SK-N-SH treated with all-trans-retinoic acid at 6 μM for 48 hours (cell line): ENCODE data around the gene SFMBT2.

Experiments
- ARNTL ChIP-seq: fragments of 450-650 bp; formaldehyde crosslinking; IDR thresholded peaks from 2 replicates; pipeline ENCODE4 v1.5.0; 2020; ENCODE audit warnings: low read depth, mild to moderate bottlenecking, moderate library complexity, borderline replicate concordance
- CSRNP3 ChIP-seq: fragments of 250-450 bp; sonication (Bioruptor Pico); IDR thresholded peaks from 2 replicates; pipeline ENCODE4 v1.5.1; 2021; ENCODE audit warnings: mild to moderate bottlenecking, moderate library complexity
- ESRRG ChIP-seq: fragments of 250-450 bp; sonication (Bioruptor Pico); IDR thresholded peaks from 2 replicates; pipeline ENCODE4 v1.6.1; 2021; ENCODE audit warnings: mild to moderate bottlenecking
- OSR1 ChIP-seq: fragments of 250-450 bp; sonication (Bioruptor Pico); IDR thresholded peaks from 2 replicates; pipeline ENCODE4 v1.8.0; 2022; ENCODE audit warnings: moderate library complexity, mild to moderate bottlenecking, inconsistent platforms
- PATZ1 ChIP-seq: fragments of 250-450 bp; sonication (Bioruptor Pico); IDR thresholded peaks from 2 replicates; pipeline ENCODE4 v1.8.0; 2020; ENCODE audit warnings: mild to moderate bottlenecking, moderate library complexity, borderline replicate concordance
- RARB ChIP-seq: fragments of 250-450 bp; sonication (Bioruptor Pico); IDR thresholded peaks from 2 replicates; pipeline ENCODE4 v1.8.0; 2021; ENCODE audit warnings: mild to moderate bottlenecking, moderate library complexity
- SNAI2 ChIP-seq: fragments of 250-450 bp; sonication (Bioruptor Pico); IDR thresholded peaks from 2 replicates; pipeline ENCODE4 v1.5.0; 2020; ENCODE audit warnings: mild to moderate bottlenecking, moderate library complexity
- TOX ChIP-seq: fragments of 250-450 bp; sonication (Bioruptor Pico); IDR thresholded peaks from 2 replicates; pipeline ENCODE4 v1.8.0; 2021; ENCODE audit warnings: mild to moderate bottlenecking, moderate library complexity, borderline replicate concordance
- ZFP3 ChIP-seq: fragments of 250-450 bp; sonication (Bioruptor Pico); IDR thresholded peaks from 2 replicates; pipeline ENCODE4 v1.5.0; 2020; ENCODE audit warnings: mild to moderate bottlenecking, moderate library complexity
- ZNF565 ChIP-seq: fragments of 450-650 bp; formaldehyde crosslinking; conservative IDR thresholded peaks from 2 replicates; pipeline ENCODE4 v1.5.0; 2020; ENCODE audit warnings: low read depth, mild to moderate bottlenecking, moderate library complexity
- ZNF70 ChIP-seq: fragments of 450-650 bp; formaldehyde crosslinking; IDR thresholded peaks from 2 replicates; pipeline ENCODE4 v1.5.0; 2020; ENCODE audit warnings: mild to moderate bottlenecking, moderate library complexity

GRCh38 chr10:7168414-7168813 lies 242.4 kb downstream of the SFMBT2 start:
- TF ChIP-seq ESRRG (no peak), ZFP3 (no peak), SNAI2 (CRISPR knock-in tag) (no peak), RARB (CRISPR knock-in tag) (no peak), OSR1 (CRISPR knock-in tag) (no peak), ARNTL (CRISPR knock-in tag) (no peak), ZNF565 (CRISPR knock-in tag) (no peak), PATZ1 (CRISPR knock-in tag) (no peak), ZNF70 (CRISPR knock-in tag) (no peak), CSRNP3 (no peak), TOX (CRISPR knock-in tag) (no peak)
